HG03575 (cell line): ENCODE data around the gene PLEKHM3.

Experiments used
- ATAC-seq: cut with Tn5 transposase; IDR thresholded peaks from one replicate; pipeline ENCODE4 v1.9.1; 2021; ENCODE audit not compliant: unreplicated experiment, insufficient number of reproducible peaks, low FRiP score; ENCODE audit errors: extremely low read depth

Gene PLEKHM3, protein sequence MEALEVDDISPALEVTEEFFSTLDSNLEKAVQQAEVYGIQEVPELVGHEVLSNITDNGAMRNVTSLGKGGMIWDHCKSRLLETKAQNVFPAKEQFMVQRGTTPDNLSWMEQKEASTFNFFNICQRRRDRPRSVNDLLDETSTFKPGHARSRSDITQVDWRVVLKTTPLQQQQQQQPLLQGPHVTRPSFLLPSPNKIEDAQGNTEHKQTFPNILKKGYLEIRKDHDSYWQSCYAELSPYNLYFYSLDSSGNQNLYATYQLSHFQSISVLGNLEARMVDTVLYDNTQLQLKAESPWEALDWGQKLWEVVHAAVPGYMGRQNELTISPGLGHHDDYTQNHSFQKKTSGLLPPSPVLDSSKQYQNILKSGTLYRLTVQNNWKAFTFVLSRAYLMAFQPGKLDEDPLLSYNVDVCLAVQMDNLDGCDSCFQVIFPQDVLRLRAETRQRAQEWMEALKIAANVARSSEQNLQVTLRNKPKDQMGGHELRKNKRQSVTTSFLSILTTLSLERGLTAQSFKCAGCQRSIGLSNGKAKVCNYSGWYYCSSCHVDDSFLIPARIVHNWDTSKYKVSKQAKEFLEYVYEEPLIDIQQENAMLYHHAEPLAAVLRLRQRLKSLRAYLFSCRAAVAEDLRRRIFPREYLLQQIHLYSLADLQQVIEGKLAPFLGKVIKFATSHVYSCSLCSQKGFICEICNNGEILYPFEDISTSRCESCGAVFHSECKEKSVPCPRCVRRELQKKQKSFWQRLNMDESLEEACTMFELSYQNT

DNA sequence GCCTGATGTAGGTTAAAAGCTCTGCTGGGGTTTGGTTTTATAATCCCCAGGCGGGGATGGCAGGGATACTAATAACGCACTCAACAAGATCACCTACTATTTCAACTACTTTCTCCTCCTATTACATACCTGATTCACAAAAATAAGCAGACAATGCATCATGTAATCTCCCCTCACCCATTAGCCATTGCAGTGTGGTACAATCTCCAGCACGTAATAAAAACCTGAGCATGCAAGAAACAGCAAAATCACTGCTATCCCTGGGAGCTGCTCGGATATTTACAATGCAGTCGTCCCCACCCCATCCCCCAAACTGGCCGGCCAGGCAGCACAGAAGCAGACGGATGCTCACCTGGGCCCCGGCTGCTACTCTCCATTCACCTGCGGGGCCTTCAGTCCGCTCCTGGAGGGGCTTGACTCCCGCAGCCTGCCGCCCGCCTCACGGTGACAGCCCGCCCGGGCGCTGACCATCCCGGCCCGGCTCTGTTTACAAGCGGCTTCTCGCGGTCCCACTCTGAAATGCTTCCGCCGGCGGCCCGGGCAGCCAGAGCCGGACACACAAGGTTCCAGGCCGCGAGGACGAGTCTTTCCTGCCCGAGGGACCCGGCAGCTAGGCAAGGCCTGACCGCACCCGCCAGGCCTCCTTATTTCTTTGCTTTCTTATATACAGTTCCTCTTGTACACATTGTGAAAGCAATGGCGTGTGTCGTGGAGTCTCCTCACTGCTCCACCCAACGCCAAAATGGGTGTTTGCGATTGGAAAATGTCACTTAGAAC is at the start of gene PLEKHM3:
PLEKHM3 (minus strand) TSS at position 491 of the 777 bp plus-strand sequence. CDS start 23,888 bp downstream, outside the sequence.
- peak; percentile 48 for ATAC-seq

DNA sequence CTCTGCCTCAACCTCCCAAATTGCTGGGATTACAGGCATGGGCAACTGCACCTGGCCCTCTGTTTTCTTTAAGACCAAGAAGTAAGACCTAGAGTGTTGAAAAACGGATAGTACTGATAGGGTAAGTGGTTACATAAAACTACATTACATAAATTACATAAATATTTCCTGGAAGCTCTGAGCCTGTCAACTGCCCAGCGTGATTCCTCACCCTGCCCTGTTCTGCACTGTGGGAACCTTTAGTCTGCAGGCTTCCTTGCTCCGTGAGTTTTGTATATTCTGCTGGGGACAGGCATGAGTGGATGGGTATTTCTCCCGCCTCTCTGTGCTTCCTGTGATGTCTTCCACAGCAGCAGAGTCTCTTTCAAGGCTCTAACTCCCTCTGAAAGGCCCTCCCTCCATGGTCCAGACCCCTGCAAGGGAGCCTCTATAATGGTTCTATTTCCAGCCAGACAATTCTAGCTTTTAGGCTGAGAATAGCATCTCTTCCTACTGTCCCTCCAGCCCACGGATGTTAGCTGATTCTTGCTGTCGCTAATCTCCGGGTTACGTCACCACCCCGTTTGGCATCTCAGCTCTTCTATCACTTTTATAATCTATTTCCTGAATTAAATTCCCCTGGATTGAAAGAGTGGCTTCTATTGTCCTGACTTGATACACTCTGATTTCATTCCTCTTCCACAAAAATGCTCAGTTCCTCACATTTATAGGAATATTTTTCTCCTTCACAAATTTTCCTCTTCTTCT is 49.5 kb upstream of the PLEKHM3 start:
- no peak for ATAC-seq

DNA sequence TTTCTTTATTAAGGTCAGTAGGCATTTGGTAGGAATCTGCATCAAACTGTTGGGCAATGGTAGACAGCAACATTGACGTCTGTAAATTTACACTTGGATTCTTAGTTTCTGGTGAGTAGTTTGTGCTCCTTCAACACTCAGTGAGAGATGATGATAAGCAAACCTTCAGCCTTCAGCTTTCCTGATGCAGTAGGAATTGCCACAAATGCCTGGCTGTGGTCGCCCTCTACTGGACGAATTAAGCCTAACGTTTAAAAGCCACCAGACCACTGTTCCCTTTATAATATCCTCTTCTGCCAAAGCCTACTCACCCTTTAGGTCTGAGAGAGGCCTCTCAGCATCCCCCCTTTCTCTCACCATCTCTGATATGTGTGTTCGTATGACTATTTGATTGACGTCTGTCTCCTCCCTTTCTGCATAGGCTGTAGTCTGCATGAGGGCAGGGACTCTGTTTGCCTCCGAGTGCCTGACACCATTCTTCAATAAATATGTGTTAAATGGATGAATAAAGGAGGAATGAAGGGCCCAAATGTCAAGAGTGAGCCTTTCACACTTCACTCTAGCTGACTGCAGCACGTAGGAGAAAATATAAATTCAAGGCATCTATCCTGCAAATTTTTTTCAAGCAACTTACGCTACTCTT is 47.0 kb upstream of the PLEKHM3 start:
- ATAC-seq: no peak

DNA sequence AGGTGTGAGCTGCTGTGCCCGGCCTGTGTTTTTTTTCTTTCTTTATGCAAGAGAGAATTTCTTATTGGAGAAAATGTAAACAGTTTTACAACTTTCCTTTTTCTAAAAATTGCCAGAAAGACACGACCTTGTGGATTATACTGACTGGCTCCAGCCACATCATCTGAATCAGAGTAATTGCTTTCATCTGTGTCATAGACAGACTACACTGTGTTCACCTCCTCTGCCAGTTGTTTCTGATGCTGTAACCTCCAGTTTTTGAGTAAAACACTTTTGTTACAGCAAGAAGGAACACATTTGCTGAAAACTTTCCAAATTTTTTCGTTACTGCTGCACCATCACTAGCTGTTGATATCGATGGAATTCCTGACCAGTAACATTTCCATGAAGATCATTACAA is 43.9 kb upstream of the PLEKHM3 start:
- ATAC-seq: no peak

DNA sequence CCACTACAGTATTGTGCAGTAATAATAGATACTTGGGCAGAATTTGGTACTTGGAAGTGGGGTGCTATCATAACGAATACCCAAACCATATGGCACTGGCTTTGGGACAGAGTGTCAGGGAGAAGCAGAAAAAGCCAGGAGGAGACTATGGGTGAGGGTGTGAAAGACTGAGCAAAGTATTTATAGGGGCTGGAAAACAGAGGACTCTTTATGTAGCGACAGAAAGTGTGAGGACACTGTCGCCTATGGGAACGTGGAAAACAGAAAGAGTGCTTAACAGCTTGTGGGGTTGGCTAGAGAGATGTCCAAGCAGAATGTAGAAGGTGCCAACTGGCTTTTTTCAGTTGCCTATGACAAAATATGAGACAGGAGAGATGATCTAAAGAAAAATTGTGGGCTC is 40.7 kb upstream of the PLEKHM3 start:
- ATAC-seq: no peak

DNA sequence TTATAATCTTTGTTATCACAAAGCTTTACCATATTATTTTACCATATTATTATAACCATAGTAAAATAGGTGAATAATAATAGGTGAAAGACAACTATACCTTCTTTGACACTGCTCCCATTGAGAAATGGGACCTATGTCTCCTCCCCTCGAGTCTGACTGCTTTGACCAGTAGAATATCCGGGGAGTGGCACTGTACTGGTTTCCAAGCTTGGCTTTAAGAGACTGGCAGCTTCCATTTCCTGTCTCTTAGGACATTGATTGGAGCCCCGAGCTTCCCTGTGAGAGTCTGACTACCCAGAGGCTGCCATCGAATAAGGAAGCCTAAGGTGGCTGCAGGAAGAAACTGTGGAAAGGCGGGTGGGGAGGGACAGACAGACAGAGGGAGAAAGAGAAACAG is 40.1 kb upstream of the PLEKHM3 start:
- ATAC-seq: no peak

DNA sequence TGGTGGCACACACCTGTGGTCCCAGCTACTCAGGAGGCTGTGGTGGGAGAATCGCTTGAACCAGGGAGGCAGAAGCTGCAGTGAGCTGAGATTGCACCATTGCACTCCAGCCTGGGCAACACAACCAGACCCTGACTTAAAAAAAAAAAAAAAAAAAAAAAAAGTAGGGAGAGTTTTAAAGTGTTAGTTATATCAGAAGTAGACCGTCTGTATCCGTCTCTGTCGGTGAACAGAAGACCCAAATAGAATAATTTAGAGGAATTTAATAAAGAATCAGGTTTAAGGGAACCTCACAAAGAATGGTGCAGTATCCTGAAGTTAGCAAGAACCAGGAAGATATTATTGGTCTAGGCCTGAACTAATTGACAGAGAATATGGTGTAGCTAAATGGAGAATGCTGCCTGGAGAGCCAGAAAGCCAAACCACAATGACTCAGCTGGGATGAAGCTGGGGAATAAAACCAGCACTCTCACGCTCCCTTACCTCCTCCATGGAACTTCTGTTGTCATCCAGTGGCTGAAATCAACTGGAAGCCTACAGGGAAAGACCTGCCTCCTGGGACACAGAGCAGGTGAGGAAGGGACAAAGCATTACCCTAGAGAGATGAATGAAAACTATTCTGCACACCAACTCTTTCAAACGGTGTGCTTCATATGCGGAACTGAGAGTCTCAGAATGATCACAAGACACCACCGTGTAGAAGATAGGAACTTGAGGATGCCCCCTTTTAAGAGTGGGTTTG is 39.1 kb upstream of the PLEKHM3 start:
- ATAC-seq: no peak

DNA sequence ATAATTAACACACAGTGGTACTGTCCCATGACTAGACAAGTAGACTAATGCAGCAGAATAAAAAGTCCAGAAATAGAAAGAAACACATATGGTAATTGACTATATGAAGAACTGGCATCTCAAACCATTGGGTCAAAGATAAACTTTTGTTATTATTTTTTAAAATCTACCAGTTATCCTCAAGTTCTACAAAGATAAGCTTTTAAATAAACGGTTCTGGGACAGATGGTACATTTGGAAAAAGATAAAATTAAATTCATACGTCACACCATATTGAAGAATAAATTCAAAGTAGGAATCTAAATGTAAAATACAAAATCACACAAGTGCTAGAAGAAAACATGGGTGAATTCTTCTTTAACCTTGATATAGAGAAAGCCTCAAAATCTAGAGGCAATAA is 37.6 kb upstream of the PLEKHM3 start:
- no peak for ATAC-seq

DNA sequence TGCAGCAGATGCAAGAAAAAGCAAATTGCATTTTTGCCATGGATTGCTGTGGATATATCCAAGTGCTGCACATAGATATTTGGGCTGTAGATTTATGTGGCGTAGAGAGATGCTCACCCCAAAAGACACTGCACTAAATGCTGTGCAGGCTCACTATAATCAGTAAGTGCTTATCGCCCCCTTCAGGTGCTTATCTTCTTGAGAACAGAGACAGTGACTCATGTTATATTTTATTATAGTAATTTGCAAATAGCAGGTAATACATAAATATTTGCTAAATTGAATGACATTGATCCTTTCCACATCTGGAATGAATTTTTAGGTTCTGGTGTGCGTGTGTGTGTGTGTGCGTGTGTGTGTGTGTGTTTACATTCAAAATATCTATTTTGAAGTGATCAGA is 36.8 kb upstream of the PLEKHM3 start:
- ATAC-seq: no peak

DNA sequence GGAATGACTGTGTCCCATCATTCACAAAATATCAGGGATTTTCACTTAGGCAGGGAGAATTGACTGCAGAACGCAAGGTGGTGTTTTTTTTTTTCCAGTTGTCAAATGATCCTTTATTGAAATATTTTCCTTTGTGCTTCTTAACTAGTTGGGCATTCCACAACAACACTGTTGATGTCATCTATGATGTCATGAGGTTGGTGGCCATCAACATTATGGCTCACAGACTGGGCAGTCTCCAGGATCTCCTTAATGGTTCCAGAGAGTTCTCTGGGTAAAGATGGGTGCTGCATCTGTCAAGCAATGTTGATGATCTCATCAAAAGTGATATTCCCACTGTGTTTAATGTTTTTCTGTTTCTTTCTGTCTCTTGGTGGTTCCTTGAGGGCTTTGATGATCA is 31.8 kb upstream of the PLEKHM3 start:
- no peak for ATAC-seq

DNA sequence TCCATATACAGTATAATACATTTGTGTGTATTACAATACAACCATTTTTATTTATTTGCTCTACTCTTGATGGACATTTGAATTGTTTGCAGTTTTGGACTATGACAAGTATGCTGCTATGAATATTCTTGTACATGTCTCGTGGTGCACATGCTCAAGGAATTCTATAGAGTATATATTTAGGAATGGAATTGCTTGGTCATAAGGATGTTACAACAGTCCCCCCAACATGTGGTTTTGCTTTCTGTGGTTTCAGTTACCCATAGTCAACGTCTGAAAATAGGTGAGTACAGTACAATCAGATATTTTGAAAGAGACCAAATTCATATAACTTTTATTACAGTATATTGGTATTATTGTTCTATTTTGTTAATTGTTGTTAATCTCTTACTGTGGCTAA is 24.1 kb upstream of the PLEKHM3 start:
- ATAC-seq: no peak

DNA sequence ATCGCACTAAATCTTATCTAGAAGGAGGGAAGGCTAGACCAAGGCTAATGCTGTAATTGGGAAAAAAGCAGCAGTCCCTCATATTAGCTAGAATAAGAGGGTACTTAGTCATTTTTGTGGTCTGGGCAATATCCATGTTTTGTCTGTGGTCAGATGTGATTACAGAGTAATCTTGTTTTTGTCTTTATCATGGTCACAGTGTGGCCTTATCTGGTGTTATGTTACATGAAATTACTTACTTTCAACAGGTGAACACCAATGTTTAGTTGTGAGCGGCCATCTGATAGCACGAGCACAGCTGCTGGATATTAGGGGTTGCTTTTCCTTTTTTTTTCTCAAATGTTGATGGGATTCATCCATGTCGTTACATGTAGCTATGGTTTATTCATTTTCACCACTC is 23.7 kb upstream of the PLEKHM3 start:
- ATAC-seq: no peak

DNA sequence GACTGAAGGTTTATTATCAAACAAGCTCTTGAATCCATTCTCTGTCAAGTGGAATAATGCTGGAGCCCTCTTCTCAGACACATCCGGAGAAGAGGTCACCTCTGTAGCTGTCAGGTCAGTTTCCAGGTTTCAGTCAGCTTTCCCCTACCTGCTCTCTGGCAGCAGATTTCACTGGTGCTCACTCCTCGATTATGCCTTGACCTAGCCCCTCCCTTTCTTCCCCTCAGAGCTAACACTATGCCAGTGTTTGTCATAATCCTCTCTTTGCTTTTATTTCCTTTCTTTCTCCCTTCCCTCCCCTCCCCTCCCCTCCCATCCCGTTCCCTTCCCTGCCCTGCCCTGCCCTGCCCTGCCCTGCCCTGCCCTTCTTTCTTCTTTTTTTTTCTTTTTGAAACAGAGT is 22.5 kb upstream of the PLEKHM3 start:
- ATAC-seq: no peak

DNA sequence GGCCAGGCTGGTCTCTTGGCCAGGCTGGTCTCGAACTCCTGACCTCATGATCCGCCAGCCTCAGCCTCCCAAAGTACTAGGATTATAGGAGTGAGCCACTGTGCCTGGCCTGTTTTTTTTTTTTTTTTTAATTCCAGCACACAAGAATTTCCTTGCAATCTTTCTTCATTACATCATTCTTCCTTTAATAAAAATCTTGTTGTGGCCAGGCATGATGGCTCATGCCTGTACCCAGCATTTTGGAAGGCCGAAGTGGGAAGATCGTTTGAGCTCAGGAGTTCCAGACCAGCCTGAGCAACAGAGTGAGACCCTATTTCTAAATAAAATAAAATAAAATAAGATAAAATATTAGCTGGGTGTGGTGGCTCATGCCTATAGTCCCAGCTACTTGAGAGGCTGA is 21.4 kb upstream of the PLEKHM3 start:
- no peak for ATAC-seq

DNA sequence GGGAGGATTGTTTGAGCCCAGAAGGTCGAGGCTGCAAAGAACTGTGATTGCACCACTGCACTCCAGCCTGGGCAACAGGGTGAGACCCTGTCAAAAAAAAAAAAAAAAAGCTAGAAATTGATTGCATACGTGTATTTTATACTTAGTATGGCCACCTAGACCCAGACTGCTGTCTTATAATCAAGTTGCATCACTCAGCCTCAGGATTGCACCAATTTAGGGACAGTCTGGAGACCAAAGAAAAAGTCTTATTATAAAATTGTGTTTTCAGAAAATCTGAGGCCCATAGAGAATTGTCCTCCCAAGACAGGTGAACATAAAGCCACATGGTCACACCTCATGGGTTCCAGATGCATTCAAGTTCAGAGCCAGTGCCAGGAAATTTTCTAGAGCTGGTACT is 17.1 kb upstream of the PLEKHM3 start:
- ATAC-seq: no peak

DNA sequence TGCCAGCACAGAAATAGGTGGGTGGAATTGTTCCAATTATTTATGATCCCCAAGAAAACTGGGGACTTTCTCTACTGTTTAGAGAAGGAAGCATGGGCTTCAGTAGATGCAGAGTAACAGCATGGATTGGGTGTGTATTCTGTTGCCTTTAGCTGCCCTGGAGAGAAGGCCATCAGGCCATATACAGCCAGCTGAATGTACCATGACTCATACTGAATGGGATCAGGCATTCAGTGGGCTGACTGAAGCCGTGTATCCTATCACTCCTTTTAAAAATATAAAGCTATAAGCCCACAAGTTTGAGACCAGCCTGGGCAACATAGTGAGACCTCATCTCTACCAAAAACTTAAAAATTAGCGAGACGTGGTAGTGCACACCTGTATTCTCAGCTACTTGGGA is 16.7 kb upstream of the PLEKHM3 start:
- no peak for ATAC-seq

DNA sequence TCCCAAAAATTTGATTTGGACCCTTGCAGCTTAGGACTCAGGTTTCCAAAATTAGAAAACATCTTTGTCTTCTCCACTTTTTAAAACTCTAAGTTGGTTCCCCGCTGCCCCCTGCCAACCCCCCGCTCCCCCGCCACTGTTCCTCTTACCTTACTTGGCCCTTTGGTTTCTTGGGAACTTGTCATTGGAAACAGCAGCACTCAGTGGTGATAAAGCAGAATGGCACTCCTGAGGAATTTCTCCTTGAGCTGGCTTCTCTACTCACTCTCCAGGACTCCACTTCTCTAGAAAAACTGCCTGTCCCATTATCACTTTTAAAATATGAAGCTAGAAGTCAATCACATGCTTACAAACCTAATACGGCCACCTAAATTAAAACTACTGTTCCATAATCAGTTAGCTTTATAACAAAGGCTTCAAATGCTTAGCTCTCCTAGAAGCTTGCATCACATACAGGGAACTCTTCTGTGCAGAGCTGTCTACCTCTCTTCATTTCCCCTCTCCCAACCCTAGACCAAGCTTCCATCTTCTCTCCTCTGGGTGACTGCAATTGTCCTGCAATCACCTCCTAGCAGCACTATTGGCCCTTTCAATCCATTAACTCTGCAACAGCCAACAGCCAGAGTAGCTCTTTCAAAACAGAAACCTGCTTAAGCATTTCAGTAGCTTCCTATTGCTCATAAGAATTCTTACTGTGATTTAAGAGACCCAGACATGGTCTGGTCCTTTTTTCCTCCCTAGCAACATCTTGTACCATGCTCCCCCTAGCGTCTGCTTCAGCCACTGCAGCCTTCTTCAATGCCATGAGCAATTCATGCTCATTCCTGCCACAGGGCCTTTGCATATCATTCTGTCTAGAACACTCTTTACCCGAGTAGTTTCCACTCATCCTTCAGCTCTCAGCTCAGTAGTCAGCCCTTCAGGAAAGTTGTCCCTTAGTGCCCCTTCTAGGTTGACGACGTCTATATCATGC is 15.2 kb upstream of the PLEKHM3 start:
- no peak for ATAC-seq
